IMR-90 (cell line): Measurements from ENCODE around the gene HOTAIR. TPM values are rescaled to one million over a fixed set of nuclear protein-coding genes. Genes with fewer than 3 reads are reported as not detected.
A peak's percentile ranks its signal among the peaks of the same experiment; 100 is the strongest.

Source experiments
- ATAC-seq: fragments of 200-7000 bp; cut with Tn5 transposase; 2 replicates; pipeline ENCODE4 v1.9.1; 2020; ENCODE audit warnings: low read depth, mild to moderate bottlenecking, moderate library complexity
- BruUV-seq: library from RNA; stranded (reverse); fragments of 400-500 nt; replicated peaks from 2 replicates; lab custom pipeline; 2021; lab: Mats Ljungman, UMichigan
- CTCF ChIA-PET: fragments of 300-600 bp; formaldehyde crosslinking; extraction: SDS; loops from one replicate; lab custom pipeline; 2021; ENCODE audit warnings: antibody characterized with exemption; lab: Yijun Ruan, JAX
- POLR2A ChIA-PET: fragments of 300-600 bp; sonication (Branson Sonifier 250); formaldehyde crosslinking; loops from one replicate; lab custom pipeline; 2022; ENCODE audit warnings: antibody characterized with exemption; ENCODE audit not compliant: unreplicated experiment; lab: Charles Lee
- DNase-seq: peaks from one replicate; pipeline ENCODE4 v3.0.0; 2013
- H2AFZ ChIP-seq: replicated peaks from 2 replicates; pipeline ENCODE3; 2013; ENCODE audit warnings: low read length, mild to moderate bottlenecking; ENCODE audit not compliant: poor library complexity
- H2AK5ac ChIP-seq: 2 replicates; pipeline ENCODE4 v1.6.1; 2013; ENCODE audit warnings: low read depth, low read length, inconsistent platforms
- H2AK9ac ChIP-seq: replicated peaks from 2 replicates; pipeline ENCODE3; 2013; ENCODE audit warnings: mild to moderate bottlenecking, low read depth, low read length, moderate library complexity; ENCODE audit not compliant: poor library complexity
- H2BK120ac ChIP-seq: 2 replicates; pipeline ENCODE4 v1.6.1; 2013; ENCODE audit warnings: low read depth, low read length, inconsistent platforms
- H2BK15ac ChIP-seq: 3 replicates; pipeline ENCODE4 v1.6.1; 2013; ENCODE audit warnings: low read depth, low read length, inconsistent platforms
- H2BK20ac ChIP-seq: 2 replicates; pipeline ENCODE4 v1.6.1; 2013; ENCODE audit warnings: low read depth, mild to moderate bottlenecking, inconsistent platforms, low read length, moderate library complexity
- H2BK5ac ChIP-seq: 2 replicates; pipeline ENCODE4 v1.6.1; 2013; ENCODE audit warnings: mild to moderate bottlenecking, low read depth, low read length, inconsistent platforms; ENCODE audit not compliant: poor library complexity, severe bottlenecking
- H3K14ac ChIP-seq: replicated peaks from 2 replicates; pipeline ENCODE4 v1.6.1; 2013; ENCODE audit warnings: low read depth, low read length, inconsistent platforms
- H3K18ac ChIP-seq: 2 replicates; pipeline ENCODE4 v1.6.1; 2013; ENCODE audit warnings: low read depth, low read length, control low read depth
- H3K23ac ChIP-seq: 2 replicates; pipeline ENCODE4 v1.6.1; 2013; ENCODE audit warnings: low read depth, low read length, inconsistent platforms
- H3K27ac ChIP-seq: 2 replicates; pipeline ENCODE4 v1.5.1; 2013; ENCODE audit warnings: mild to moderate bottlenecking, control low read depth, low read length; ENCODE audit not compliant: insufficient read depth
- H3K27me3 ChIP-seq: 2 replicates; pipeline ENCODE4 v1.6.1; 2013; ENCODE audit warnings: low read length; ENCODE audit not compliant: control insufficient read depth, insufficient read depth
- H3K36me3 ChIP-seq: 2 replicates; pipeline ENCODE4 v1.6.1; 2013; ENCODE audit warnings: low read length, mixed read lengths; ENCODE audit not compliant: control insufficient read depth, insufficient read depth
- H3K4ac ChIP-seq: 2 replicates; pipeline ENCODE4 v1.6.1; 2013; ENCODE audit warnings: low read depth, low read length, inconsistent platforms
- H3K4me1 ChIP-seq: 2 replicates; pipeline ENCODE4 v1.6.1; 2013; ENCODE audit warnings: low read length, mixed read lengths; ENCODE audit not compliant: control insufficient read depth, insufficient read depth
- H3K4me2 ChIP-seq: 2 replicates; pipeline ENCODE4 v1.6.1; 2013; ENCODE audit warnings: low read depth, mild to moderate bottlenecking, control low read depth, low read length, moderate library complexity
- H3K4me3 ChIP-seq: 2 replicates; pipeline ENCODE4 v1.5.1; 2013; ENCODE audit warnings: low read depth, mild to moderate bottlenecking, control low read depth, low read length, moderate library complexity; ENCODE audit not compliant: insufficient read depth
- H3K56ac ChIP-seq: 2 replicates; pipeline ENCODE4 v1.6.1; 2013; ENCODE audit warnings: low read length, inconsistent platforms; ENCODE audit not compliant: insufficient read depth; ENCODE audit errors: extremely low read depth
- H3K79me1 ChIP-seq, 2 experiments: 2 replicates each; pipeline ENCODE4 v1.6.1; 2013; ENCODE audit warnings: low read length in 2 of 2, inconsistent platforms in 1 of 2, low read depth in 1 of 2
- H3K9ac ChIP-seq: 2 replicates; pipeline ENCODE4 v1.6.1; 2013; ENCODE audit warnings: low read depth, low read length, control low read depth
- H3K9me1 ChIP-seq: 2 replicates; pipeline ENCODE4 v1.6.1; 2013; ENCODE audit warnings: low read length, inconsistent platforms; ENCODE audit not compliant: insufficient read depth
- H3K9me3 ChIP-seq: 2 replicates; pipeline ENCODE4 v1.6.1; 2013; ENCODE audit warnings: low read length; ENCODE audit not compliant: control insufficient read depth, insufficient read depth
- H4K20me1 ChIP-seq: 2 replicates; pipeline ENCODE4 v1.6.1; 2013; ENCODE audit warnings: low read length, inconsistent platforms; ENCODE audit not compliant: insufficient read depth
- H4K5ac ChIP-seq: 2 replicates; pipeline ENCODE4 v1.6.1; 2013; ENCODE audit warnings: mild to moderate bottlenecking, low read depth, low read length, control low read depth
- H4K8ac ChIP-seq, 2 experiments: 2 replicates each; pipeline ENCODE4 v1.6.1; 2013; ENCODE audit warnings: low read depth in 2 of 2, low read length in 2 of 2, control low read depth in 1 of 2, inconsistent platforms in 1 of 2
- H4K91ac ChIP-seq: 2 replicates; pipeline ENCODE4 v1.6.1; 2013; ENCODE audit warnings: low read depth, low read length, inconsistent platforms; ENCODE audit not compliant: insufficient read depth
- NFE2L2 ChIP-seq: fragments of 150-350 bp; IDR thresholded peaks from 2 replicates; pipeline ENCODE4 v1.6.1; 2016; ENCODE audit warnings: low read depth, mild to moderate bottlenecking, low read length
- WGBS, 2 experiments: methylation state at CpG; one replicate each; pipeline versions ENCODE4 v1.1.5 to v1.1.7; 2013; ENCODE audit warnings: missing lambda C conversion rate in 2 of 2; ENCODE audit not compliant: insufficient read length in 1 of 2; ENCODE audit errors: extremely low coverage in 2 of 2; 5-methylcytosine and 5-hydroxymethylcytosine counted together
- dilution Hi-C: fragments of 300-500 bp; cut with HindIII; formaldehyde crosslinking; loops from one replicate; pipeline ENCODE4 v1.14.3; 2018; ENCODE audit warnings: low sequenced_read_pairs; ENCODE audit not compliant: unreplicated experiment
- in situ Hi-C: fragments of 300-500 bp; cut with MboI; formaldehyde crosslinking; loops from 3 replicates; pipeline ENCODE4 v1.14.3; 2019; ENCODE audit warnings: low sequenced_read_pairs, inconsistent platforms, mixed read lengths
- intact Hi-C: fragments of 100-400 bp; cut with micrococcal nuclease; formaldehyde crosslinking; loops from 2 replicates; pipeline ENCODE4 v1.10.0; 2022
- polyA plus RNA-seq, 3 experiments: library from polyadenylated mRNA; depleted of rRNA; stranded (reverse); fragments of >200 nt; gene quantifications; 2 replicates each; pipeline ENCODE4 v1.2.3, GENCODE V29; 2012; ENCODE audit warnings: low replicate concordance in 1 of 3
- total RNA-seq: library from RNA; depleted of rRNA; stranded (reverse); fragments of >200 nt; gene quantifications from 2 replicates; pipeline ENCODE4 v1.2.3, GENCODE V29; 2012
- TF ChIP-seq, protein P1 (sequence below): fragments of 150-350 bp; IDR thresholded peaks from 2 replicates; pipeline ENCODE4 v1.6.1; 2017; ENCODE audit warnings: mild to moderate bottlenecking, antibody characterized with exemption, low read length, low read depth
- TF ChIP-seq, protein P2 (sequence below): fragments of 150-350 bp; IDR thresholded peaks from 2 replicates; pipeline ENCODE4 v1.6.1; 2016; ENCODE audit warnings: low read depth, mild to moderate bottlenecking, low read length, moderate library complexity, borderline replicate concordance

Gene HOTAIR
- total and polyA plus RNA-seq, 2 of the 4 experiments (the other 2 are of a cell fraction), result not detected

DNA sequence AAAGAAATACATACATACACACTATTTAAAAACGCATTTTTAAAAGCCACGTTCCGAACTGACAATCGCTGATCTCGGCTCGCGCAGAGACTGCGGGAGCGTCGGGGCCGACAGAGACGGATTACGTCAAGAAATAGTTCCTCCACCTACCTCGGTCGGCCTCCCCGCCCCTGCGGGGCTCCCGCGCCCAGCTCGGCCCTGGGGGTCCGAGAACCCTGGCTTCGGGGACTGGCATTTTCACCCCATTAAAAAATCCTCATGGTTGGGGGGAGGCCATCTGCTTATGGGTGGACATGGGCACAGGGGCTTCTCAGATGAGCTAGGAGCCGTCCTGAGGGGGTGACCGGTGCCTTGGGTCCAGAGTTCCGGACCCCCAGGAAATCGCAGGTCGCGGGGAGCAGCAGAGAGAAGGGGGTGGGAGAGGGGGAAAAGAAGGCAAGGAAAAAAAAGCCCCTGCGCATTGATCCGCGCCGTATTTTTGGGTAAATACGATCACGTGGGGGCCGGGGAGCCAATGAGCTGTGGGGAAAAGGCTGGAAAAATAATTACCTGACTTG is 24.9 kb upstream of the HOTAIR start:
- Histone ChIP-seq H3K9me3 (peaks cover 8% of the 10 kb centered on the region), H4K20me1 (no peaks in the 10 kb centered on the region), H3K36me3 (no peaks in the 10 kb centered on the region), H4K5ac (no peak overlapping the region), H2AK5ac (no peak overlapping the region), H3K27ac (no peak overlapping the region), H3K18ac (no peak overlapping the region), H3K4ac (no peak overlapping the region), H3K4me2 (peak overlapping the region; percentile 95), H3K9ac (no peak overlapping the region), H3K4me3 (no peak overlapping the region; the same call in 1 of the 2 replicates), H3K79me1 (no peaks in the 10 kb centered on the region), H3K27me3 (peaks cover 98% of the 10 kb centered on the region), H3K23ac (no peak overlapping the region), H3K14ac (no peak overlapping the region), H2BK5ac (no peak overlapping the region), H4K91ac (no peak overlapping the region), H2AK9ac (no peak overlapping the region), H3K4me1 (peaks cover 2% of the 10 kb centered on the region; the same call in 1 of the 2 replicates), H3K56ac (no peak overlapping the region), H2BK20ac (no peak overlapping the region), H4K8ac (no peak overlapping the region), H2AFZ (peak overlapping the region; percentile 66), H2BK15ac (no peak overlapping the region), H3K9me1 (no peaks in the 10 kb centered on the region), H2BK120ac (no peak overlapping the region)
- dilution Hi-C loops (no loop called here), intact Hi-C loops (loop anchor here (10.0 kb wide), 1 partner anchor 295 kb away; no protein-coding TSS in a partner anchor), in situ Hi-C loops (loop anchor here (10.0 kb wide), 2 partner anchors 235 to 375 kb away; no protein-coding TSS in a partner anchor)
- ChIA-PET CTCF (interaction anchor here (0.6 to 1.9 kb wide), 5 partner anchors 12 to 209 kb away, joined by 3 to 9 read pairs (median 4); partner anchors contain the start of gene HOXC10), POLR2A (interaction anchor here (0.6 kb wide), 1 partner anchor 19 kb away, joined by 3 read pairs; no protein-coding TSS in a partner anchor)
- DNase-seq (peak; percentile 31), ATAC-seq (no peak)
- WGBS, 2 experiments, result 2% methylated on average over 6 of the region's 35 CpGs; no CpG with 5 or more reads in 1 of the 2 experiments
- BruUV-seq, result no TSS peak
- TF ChIP-seq, protein P1, sequence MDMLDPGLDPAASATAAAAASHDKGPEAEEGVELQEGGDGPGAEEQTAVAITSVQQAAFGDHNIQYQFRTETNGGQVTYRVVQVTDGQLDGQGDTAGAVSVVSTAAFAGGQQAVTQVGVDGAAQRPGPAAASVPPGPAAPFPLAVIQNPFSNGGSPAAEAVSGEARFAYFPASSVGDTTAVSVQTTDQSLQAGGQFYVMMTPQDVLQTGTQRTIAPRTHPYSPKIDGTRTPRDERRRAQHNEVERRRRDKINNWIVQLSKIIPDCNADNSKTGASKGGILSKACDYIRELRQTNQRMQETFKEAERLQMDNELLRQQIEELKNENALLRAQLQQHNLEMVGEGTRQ, result peak; percentile 89
- TF ChIP-seq, protein P2, sequence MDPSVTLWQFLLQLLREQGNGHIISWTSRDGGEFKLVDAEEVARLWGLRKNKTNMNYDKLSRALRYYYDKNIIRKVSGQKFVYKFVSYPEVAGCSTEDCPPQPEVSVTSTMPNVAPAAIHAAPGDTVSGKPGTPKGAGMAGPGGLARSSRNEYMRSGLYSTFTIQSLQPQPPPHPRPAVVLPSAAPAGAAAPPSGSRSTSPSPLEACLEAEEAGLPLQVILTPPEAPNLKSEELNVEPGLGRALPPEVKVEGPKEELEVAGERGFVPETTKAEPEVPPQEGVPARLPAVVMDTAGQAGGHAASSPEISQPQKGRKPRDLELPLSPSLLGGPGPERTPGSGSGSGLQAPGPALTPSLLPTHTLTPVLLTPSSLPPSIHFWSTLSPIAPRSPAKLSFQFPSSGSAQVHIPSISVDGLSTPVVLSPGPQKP, result no peak
- no peak for TF ChIP-seq NFE2L2
